HUES64 (cell line): ENCODE results near the gene TBX6.

Experiments
- H3K27ac ChIP-seq: 2 replicates; pipeline ENCODE4 v1.7.0; 2013; ENCODE audit warnings: low read depth, low read length, inconsistent platforms
- H3K27me3 ChIP-seq: 2 replicates; pipeline ENCODE4 v1.6.1; 2013; ENCODE audit warnings: mild to moderate bottlenecking, low read length; ENCODE audit not compliant: insufficient read depth
- H3K36me3 ChIP-seq: 2 replicates; pipeline ENCODE4 v1.6.1; 2013; ENCODE audit warnings: mild to moderate bottlenecking, low read length; ENCODE audit not compliant: insufficient read depth
- H3K4me1 ChIP-seq: 2 replicates; pipeline ENCODE4 v1.6.1; 2013; ENCODE audit warnings: mild to moderate bottlenecking, low read length, moderate library complexity; ENCODE audit not compliant: insufficient read depth
- H3K4me3 ChIP-seq: 2 replicates; pipeline ENCODE4 v1.5.1; 2013; ENCODE audit warnings: mild to moderate bottlenecking, low read length, moderate library complexity
- H3K9ac ChIP-seq: 2 replicates; pipeline ENCODE4 v1.6.1; 2013; ENCODE audit warnings: mild to moderate bottlenecking, low read depth, low read length
- H3K9me3 ChIP-seq: 2 replicates; pipeline ENCODE4 v1.6.1; 2013; ENCODE audit warnings: low read depth, low read length; ENCODE audit not compliant: insufficient read depth
- WGBS: fragments of 150-250, 120-280 bp; methylation state at CpG from one replicate; pipeline ENCODE4 v1.1.7; 2013; ENCODE audit warnings: missing lambda C conversion rate; 5-methylcytosine and 5-hydroxymethylcytosine counted together

TBX6 gene

DNA sequence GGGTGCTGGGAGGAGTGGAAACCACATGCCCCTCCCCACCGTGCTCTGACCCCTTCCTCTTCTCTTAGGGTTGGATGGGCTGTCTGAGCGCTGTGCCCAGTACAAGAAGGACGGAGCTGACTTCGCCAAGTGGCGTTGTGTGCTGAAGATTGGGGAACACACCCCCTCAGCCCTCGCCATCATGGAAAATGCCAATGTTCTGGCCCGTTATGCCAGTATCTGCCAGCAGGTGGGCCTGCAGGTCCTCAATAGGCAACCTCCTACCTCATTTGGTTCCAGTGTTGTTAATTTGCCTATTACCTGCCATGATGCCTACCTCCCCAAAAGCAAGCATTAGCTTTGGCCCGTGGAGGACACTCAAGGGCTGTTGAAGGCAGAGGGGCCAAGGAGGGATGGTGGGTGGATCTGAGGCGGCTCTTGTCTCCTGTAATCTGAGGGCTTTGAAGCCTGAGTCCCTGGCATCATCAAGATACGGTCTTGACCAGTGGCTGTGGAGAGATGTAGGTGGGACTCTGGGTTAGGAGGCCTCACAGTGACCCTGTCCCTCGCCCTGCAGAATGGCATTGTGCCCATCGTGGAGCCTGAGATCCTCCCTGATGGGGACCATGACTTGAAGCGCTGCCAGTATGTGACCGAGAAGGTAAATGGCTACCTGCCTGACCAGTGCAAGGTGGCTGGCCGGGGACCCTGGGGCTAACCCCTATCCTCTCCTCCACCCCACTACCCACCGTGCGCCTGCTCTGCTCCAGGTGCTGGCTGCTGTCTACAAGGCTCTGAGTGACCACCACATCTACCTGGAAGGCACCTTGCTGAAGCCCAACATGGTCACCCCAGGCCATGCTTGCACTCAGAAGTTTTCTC is 22.7 kb downstream of the TBX6 start:
- H3K36me3 ChIP-seq = peaks cover 60% of the 10 kb centered on the region
- H3K9me3 ChIP-seq = no peaks in the 10 kb centered on the region
- H3K4me3 ChIP-seq = no peak overlapping the region
- 94% methylated on average over 17 of the region's 17 CpGs for WGBS
- no peak overlapping the region for H3K27ac ChIP-seq
- no peak overlapping the region for H3K9ac ChIP-seq
- H3K27me3 ChIP-seq = no peaks in the 10 kb centered on the region
- no peaks in the 10 kb centered on the region for H3K4me1 ChIP-seq

DNA sequence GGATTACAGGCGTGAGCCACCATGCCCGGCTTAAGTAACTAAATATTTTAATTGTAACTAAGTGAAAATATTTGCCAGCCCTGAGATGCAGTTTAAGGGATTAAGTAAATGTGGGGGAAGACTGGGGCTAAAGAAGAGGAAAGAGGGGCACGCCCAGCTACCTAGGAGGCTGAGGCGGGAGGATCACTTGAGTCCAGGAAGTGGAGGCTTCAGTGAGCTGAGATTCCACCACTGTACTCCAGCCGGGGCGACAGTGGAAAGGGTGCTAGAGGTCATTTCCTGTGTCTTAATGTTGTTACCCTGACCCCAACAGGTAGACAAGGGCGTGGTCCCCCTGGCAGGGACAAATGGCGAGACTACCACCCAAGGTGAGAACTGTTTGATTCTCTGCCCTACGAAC is 23.4 kb downstream of the TBX6 start:
- H3K4me1 ChIP-seq = no peaks in the 10 kb centered on the region
- 96% methylated on average over 8 of the region's 9 CpGs for WGBS
- H3K27me3 ChIP-seq = no peaks in the 10 kb centered on the region
- H3K9ac ChIP-seq = no peak overlapping the region
- peaks cover 60% of the 10 kb centered on the region for H3K36me3 ChIP-seq
- H3K9me3 ChIP-seq = no peaks in the 10 kb centered on the region
- no peak overlapping the region for H3K27ac ChIP-seq
- H3K4me3 ChIP-seq = no peak overlapping the region

DNA sequence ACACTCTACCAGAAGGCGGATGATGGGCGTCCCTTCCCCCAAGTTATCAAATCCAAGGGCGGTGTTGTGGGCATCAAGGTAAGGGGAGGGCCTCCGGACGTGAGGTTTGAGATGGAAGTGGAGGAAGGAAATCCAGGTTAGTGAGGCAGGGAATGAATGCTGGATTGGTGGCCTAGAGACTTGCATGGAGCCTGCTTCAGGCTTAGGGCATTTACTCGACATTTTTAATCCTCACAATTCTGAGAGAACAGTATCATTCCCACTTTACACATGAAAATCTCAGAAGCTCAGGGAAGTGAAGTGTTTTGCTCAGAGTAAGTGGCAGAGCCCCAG is 24.2 kb downstream of the TBX6 start:
- Histone ChIP-seq H3K36me3 (peaks cover 58% of the 10 kb centered on the region), H3K27me3 (no peaks in the 10 kb centered on the region), H3K27ac (no peak overlapping the region), H3K9me3 (no peaks in the 10 kb centered on the region), H3K4me1 (no peaks in the 10 kb centered on the region), H3K9ac (no peak overlapping the region), H3K4me3 (peak overlapping the region; percentile 96; the same call in 1 of the 2 replicates)
- WGBS = 97% methylated on average over 6 of the region's 6 CpGs

DNA sequence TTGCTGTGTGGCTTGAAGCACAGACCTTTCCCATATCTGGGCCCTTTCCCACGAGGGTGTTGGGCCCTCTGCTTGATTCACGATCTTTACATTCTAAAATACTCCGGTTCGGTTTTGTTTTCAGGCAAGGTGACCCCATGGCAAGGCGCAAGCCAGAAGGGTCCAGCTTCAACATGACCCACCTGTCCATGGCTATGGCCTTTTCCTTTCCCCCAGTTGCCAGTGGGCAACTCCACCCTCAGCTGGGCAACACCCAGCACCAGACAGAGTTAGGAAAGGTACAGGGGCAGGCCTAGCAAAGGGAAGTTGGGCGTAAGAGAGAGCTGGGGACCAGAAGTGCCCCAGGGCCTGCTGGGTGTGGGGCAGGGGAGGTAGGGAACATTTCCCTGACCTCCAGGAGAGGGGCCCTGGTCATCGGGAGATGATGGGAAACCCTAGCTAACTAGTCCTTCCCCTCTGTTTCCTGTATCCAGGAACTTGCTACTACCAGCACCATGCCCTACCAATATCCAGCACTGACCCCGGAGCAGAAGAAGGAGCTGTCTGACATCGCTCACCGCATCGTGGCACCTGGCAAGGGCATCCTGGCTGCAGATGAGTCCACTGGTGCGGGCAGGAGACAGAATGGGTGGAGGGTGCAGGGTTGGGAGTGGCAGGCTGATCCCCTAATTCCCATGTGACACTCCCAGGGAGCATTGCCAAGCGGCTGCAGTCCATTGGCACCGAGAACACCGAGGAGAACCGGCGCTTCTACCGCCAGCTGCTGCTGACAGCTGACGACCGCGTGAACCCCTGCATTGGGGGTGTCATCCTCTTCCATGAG is 24.8 kb downstream of the TBX6 start:
- peak overlapping the region; percentile 96 for H3K4me3 ChIP-seq
- peaks cover 53% of the 10 kb centered on the region for H3K36me3 ChIP-seq
- H3K9ac ChIP-seq = peak overlapping the region; percentile 97
- H3K27me3 ChIP-seq = no peaks in the 10 kb centered on the region
- peak overlapping the region; percentile 98 for H3K27ac ChIP-seq
- WGBS = 86% methylated on average over 21 of the region's 21 CpGs
- H3K4me1 ChIP-seq = no peaks in the 10 kb centered on the region
- H3K9me3 ChIP-seq = no peaks in the 10 kb centered on the region

DNA sequence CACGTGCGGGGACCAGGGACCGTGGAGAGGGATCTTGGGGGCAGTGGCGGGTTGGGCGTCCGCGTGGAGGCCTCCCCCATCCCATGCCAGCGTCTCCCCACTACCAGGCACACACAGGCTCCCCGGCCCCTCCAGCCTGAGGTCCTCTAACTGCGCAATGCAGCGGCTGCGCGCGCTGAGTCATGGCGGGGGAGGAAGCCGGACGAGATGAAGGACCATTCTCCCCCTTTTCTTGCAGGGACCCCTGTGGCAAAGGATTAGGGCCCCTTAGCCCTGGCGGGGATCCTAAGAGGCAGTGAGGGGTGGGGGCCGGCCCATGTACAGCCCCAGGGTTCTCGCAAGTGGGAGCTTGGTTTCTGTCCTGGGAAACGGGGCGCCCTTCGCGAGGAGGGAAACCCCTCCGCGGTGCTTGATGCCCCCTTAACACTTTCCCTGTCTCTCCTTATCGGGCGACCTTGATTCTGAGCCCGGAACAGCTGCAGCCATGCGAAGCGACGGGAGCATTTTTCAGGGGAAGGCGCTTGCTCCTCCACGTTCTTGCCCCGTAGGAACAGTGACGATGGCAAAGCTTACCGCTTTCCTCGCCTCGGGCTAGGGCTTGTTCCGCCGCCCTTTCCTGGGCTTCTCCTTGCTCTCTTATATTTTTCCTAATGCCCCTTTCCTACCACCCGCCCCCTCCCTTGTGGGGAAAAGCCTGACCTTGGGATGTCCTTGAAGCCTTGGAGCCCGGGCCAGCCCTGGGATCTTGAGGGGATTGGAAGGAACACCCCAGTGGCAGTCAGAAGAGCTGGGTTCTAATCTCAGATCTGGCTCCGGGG is 25.6 kb downstream of the TBX6 start:
- WGBS = 1% methylated on average over 44 of the region's 44 CpGs
- Histone ChIP-seq H3K9me3 (no peaks in the 10 kb centered on the region), H3K36me3 (peaks cover 45% of the 10 kb centered on the region), H3K9ac (peak overlapping the region; percentile 97), H3K4me1 (0 out of 2 replicates have a peak, but pooled peaks cover 3% of the 10 kb centered on the region), H3K27ac (peak overlapping the region; percentile 98), H3K4me3 (peak overlapping the region; percentile 96), H3K27me3 (no peaks in the 10 kb centered on the region)

DNA sequence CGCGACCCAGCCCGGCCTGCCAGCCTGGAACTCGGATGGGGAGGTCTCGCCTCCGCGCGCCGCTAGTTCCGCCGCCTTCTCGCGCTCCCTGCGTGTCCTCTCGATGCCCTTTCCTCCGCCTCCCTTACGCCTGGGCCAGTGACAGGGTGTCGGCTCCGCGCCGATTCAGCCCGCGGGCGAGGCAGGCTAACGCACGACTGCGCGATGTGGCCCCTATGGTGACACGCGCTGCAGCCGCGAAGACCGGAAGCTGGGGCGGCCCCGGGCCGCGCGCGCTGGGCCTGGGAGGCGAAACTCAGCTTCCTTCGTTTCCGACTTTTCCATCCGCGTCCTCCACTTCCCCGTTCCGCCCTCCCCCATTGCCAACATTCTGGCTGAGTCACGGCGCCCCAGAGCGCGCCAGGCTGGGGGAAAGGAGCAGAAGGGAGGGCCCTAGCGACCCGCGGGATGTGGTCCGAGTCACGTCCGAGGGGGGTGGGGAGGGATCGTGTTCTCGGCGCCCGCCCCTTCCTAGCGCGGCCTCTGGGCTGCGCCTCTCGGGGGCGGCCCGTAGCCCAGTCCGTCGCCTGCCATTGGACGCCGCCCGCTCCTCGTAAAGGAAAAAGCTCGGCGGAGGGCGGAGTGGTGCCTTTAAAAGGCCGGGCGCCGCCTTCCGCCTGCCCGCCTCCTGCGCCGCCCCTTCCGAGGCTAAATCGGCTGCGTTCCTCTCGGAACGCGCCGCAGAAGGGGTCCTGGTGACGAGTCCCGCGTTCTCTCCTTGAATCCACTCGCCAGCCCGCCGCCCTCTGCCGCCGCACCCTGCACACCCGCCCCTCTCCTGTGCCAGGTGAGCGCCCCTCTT is 26.4 kb downstream of the TBX6 start, which contains the start of gene ALDOA:
TSS of gene ALDOA (plus strand) at position 659 of the 841 bp plus-strand sequence. CDS start 1,138 bp downstream, outside the sequence.
- Histone ChIP-seq H3K27ac (peak within 1 kb of the TSS; percentile 98), H3K9me3 (no peaks in the 10 kb centered on the region), H3K27me3 (no peaks in the 10 kb centered on the region), H3K4me3 (peak within 1 kb of the TSS; percentile 96), H3K9ac (peak within 1 kb of the TSS; percentile 97), H3K36me3 (peaks cover 36% of the 10 kb centered on the region), H3K4me1 (peaks cover 10% of the 10 kb centered on the region; the same call in 1 of the 2 replicates)
- under 1% methylated on average over 99 of the region's 99 CpGs for WGBS

DNA sequence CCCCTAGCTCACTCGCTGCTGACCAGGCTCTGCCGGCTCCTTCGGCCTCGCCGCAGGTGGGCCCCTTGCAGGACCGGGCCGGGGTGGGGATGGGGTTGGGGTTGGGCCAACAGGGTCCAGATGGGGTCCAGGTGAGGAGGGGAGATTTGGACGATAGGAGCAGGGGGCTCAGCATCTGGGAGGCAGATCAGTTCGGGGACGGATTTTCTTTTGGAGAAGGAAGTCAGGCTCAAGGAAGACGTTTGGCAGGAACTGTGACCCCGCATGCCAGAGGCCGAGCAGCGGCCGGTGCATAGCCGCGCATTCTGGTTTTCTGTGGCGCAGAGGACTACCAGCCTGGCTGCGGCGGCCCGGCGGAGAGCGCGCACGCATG is 27.0 kb downstream of the TBX6 start:
- under 1% methylated on average over 25 of the region's 25 CpGs for WGBS

DNA sequence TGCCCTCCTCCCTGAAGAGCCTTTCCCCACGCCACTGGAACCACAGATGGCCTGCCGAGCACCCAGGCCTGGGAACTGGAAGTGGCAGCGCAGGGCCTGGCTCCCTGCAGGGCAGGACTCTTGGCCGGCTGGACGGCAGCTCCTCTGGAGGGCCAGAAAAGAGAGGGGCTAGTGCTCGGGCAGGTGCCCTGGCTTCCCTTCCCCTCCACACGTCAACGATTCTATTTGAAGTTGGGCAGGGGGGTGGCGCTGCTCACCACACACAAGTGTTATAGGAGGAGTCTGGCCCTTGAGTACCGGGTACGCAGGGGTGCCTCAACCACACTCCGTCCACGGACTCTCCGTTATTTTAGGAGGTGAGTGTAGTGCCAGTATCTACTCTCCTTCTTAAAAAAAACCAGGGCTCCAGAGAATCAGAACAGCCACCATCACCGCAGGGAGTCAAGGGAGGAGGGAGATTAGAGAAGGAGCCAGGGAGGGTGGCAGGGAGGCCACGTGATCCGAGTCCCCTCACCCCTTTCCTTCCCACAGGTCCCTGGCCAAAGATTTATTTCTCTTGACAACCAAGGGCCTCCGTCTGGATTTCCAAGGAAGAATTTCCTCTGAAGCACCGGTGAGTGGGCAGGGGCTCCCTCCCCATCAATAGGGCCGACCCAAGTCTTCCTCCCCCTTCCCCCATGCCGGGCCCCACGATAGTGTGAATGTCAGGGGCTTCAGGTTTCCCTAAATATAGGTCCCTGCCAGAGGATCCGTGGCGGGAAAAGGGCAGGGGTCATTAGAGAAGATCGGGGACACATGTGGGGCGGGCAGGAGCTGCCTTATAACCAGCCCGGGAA is 27.6 kb downstream of the TBX6 start:
- WGBS = 2% methylated on average over 20 of the region's 27 CpGs
- peak overlapping the region; percentile 98 for H3K27ac ChIP-seq

More for the DNA sequence above, 27.0 kb downstream of the TBX6 start:
- Histone ChIP-seq H3K4me1 (peaks cover 10% of the 10 kb centered on the region; the same call in 1 of the 2 replicates), H3K27ac (peak overlapping the region; percentile 98), H3K27me3 (no peaks in the 10 kb centered on the region), H3K36me3 (peaks cover 30% of the 10 kb centered on the region), H3K4me3 (peak overlapping the region; percentile 96), H3K9me3 (no peaks in the 10 kb centered on the region), H3K9ac (peak overlapping the region; percentile 90)

DNA sequence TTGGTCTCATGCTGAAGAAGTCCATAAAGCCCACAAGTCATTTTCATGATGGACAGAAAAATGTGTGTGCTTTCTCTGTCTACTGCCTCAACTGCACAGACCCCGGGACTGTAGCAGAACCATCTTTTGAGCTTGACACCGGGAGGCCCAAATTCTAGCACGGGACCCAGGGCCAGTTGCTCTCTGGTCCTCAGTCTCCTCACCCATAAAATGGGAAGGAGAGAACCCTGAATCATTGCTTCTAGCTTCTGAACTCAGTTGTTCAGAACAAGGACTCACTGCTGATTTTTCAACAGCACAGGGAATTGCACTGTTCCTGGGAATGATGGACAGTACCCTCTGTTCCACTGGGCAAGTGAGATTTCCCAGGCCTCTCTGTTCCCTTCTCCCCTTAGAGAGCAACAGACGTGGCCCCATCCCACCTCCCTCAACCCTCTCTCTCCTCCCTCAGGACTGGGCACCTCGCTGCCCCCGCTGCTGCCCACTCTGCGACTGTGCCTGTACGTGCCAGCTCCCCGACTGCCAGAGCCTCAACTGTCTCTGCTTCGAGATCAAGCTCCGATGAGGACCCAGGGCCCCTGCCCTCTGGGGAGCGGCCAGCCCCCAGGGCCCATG is 28.3 kb downstream of the TBX6 start:
- 57% methylated on average over 12 of the region's 12 CpGs for WGBS
- no peaks in the 10 kb centered on the region for H3K27me3 ChIP-seq
- peaks cover 10% of the 10 kb centered on the region; the same call in 1 of the 2 replicates for H3K4me1 ChIP-seq
- peak overlapping the region; percentile 98 for H3K27ac ChIP-seq
- no peaks in the 10 kb centered on the region for H3K9me3 ChIP-seq
- H3K36me3 ChIP-seq = peaks cover 17% of the 10 kb centered on the region
- peak overlapping the region; percentile 90 for H3K9ac ChIP-seq
- peak overlapping the region; percentile 96 for H3K4me3 ChIP-seq

More for the DNA sequence above, 27.6 kb downstream of the TBX6 start:
- H3K27me3 ChIP-seq = no peaks in the 10 kb centered on the region
- H3K9me3 ChIP-seq = no peaks in the 10 kb centered on the region
- H3K9ac ChIP-seq = peak overlapping the region; percentile 90
- peaks cover 24% of the 10 kb centered on the region for H3K36me3 ChIP-seq
- peak overlapping the region; percentile 96 for H3K4me3 ChIP-seq
- peaks cover 10% of the 10 kb centered on the region; the same call in 1 of the 2 replicates for H3K4me1 ChIP-seq
